OCI-LY7 (cell line): ENCODE results near the gene CABP4. TPM values are rescaled to one million over a fixed set of nuclear protein-coding genes. Genes with fewer than 3 reads are reported as not detected.
A peak's percentile ranks its signal among the peaks of the same experiment; 100 is the strongest.

Experiments
- BruUV-seq: library from RNA; stranded (reverse); fragments of 400-500 nt; replicated peaks from 2 replicates; lab custom pipeline; 2021; lab: Mats Ljungman, UMichigan
- CTCF ChIA-PET: fragments of 300-600 bp; sonication (Branson Sonifier 250); formaldehyde crosslinking; loops from one replicate; lab custom pipeline; 2022; ENCODE audit warnings: antibody characterized with exemption; ENCODE audit not compliant: unreplicated experiment; lab: Charles Lee
- POLR2A ChIA-PET: fragments of 300-600 bp; sonication (Branson Sonifier 250); formaldehyde crosslinking; loops from one replicate; lab custom pipeline; 2022; ENCODE audit warnings: antibody characterized with exemption; lab: Charles Lee
- DNase-seq: peaks from one replicate; pipeline ENCODE4 v3.0.0-alpha.2; 2015; ENCODE audit warnings: low spot score
- H2AFZ ChIP-seq: fragments of 200-600 bp; sonication (generic), shearing (Covaris generic); 2 replicates; pipeline ENCODE4 v1.6.1; 2014; ENCODE audit warnings: mild to moderate bottlenecking, antibody characterized with exemption, low read length, moderate library complexity
- H3K27ac ChIP-seq: fragments of 200-600 bp; sonication (generic); 2 replicates; pipeline ENCODE4 v1.5.1; 2014; ENCODE audit warnings: mixed run types, low read depth, mild to moderate bottlenecking, moderate library complexity, low read length, inconsistent platforms; ENCODE audit not compliant: poor library complexity, severe bottlenecking
- H3K36me3 ChIP-seq: fragments of 200-600 bp; sonication (generic); 2 replicates; pipeline ENCODE4 v1.6.1; 2014; ENCODE audit warnings: mild to moderate bottlenecking, antibody characterized with exemption, low read length, moderate library complexity, mixed read lengths; ENCODE audit not compliant: insufficient read depth
- H3K4me1 ChIP-seq: fragments of 200-600 bp; sonication (generic); 2 replicates; pipeline ENCODE4 v1.5.1; 2014; ENCODE audit warnings: mild to moderate bottlenecking, low read length; ENCODE audit not compliant: insufficient read depth, poor library complexity, severe bottlenecking
- H3K4me2 ChIP-seq: fragments of 200-600 bp; sonication (generic); 2 replicates; pipeline ENCODE4 v1.6.1; 2014; ENCODE audit warnings: mild to moderate bottlenecking, low read length
- H3K4me3 ChIP-seq: fragments of 200-600 bp; sonication (generic); 2 replicates; pipeline ENCODE4 v1.5.1; 2014; ENCODE audit warnings: mild to moderate bottlenecking, low read depth, low read length; ENCODE audit not compliant: poor library complexity, severe bottlenecking
- H3K79me2 ChIP-seq: fragments of 200-600 bp; sonication (generic); 2 replicates; pipeline ENCODE4 v1.6.1; 2016; ENCODE audit warnings: low read depth, mild to moderate bottlenecking, low read length, moderate library complexity, mixed read lengths; ENCODE audit not compliant: insufficient read depth
- H3K9me2 ChIP-seq: fragments of 200-600 bp; sonication (generic); 2 replicates; pipeline ENCODE4 v1.6.1; 2016; ENCODE audit warnings: mild to moderate bottlenecking, low read length, mixed read lengths; ENCODE audit not compliant: insufficient read depth
- H3K9me3 ChIP-seq: fragments of 200-600 bp; sonication (generic); 2 replicates; pipeline ENCODE4 v1.6.1; 2014; ENCODE audit warnings: mild to moderate bottlenecking, mixed run types, low read length, mixed read lengths
- H4K20me1 ChIP-seq: fragments of 200-600 bp; sonication (generic); 2 replicates; pipeline ENCODE4 v1.6.1; 2014; ENCODE audit warnings: mild to moderate bottlenecking, antibody characterized with exemption, low read length, moderate library complexity, mixed read lengths; ENCODE audit not compliant: insufficient read depth
- EZH2phosphoT487 ChIP-seq: fragments of 200-600 bp; sonication (generic); IDR thresholded peaks from 2 replicates; pipeline ENCODE4 v1.6.1; 2018; ENCODE audit warnings: low read depth, borderline replicate concordance, mild to moderate bottlenecking, mixed run types, antibody characterized with exemption, low read length, moderate library complexity, mixed read lengths
- intact Hi-C: fragments of 100-400 bp; cut with micrococcal nuclease; formaldehyde crosslinking; loops from one replicate; pipeline ENCODE4 v1.10.0; 2022; ENCODE audit not compliant: unreplicated experiment
- total RNA-seq, 2 experiments: library from RNA; depleted of rRNA in 1 of 2; stranded (reverse); fragments of >200 nt in 1 of 2; shearing (Covaris generic) in 1 of 2; gene quantifications; 2 replicates each; pipeline ENCODE4 v1.2.3, GENCODE V29; 2014 to 2022
- TF ChIP-seq, protein P1 (sequence below): fragments of 200-600 bp; sonication (generic); conservative IDR thresholded peaks from 2 replicates; pipeline ENCODE4 v1.5.1; 2014; ENCODE audit warnings: mild to moderate bottlenecking, antibody characterized with exemption, low read length, moderate library complexity, mixed read lengths

Gene CABP4
- total RNA-seq, 2 experiments from 2014 or later, result 3.0 to 11.5 TPM

DNA sequence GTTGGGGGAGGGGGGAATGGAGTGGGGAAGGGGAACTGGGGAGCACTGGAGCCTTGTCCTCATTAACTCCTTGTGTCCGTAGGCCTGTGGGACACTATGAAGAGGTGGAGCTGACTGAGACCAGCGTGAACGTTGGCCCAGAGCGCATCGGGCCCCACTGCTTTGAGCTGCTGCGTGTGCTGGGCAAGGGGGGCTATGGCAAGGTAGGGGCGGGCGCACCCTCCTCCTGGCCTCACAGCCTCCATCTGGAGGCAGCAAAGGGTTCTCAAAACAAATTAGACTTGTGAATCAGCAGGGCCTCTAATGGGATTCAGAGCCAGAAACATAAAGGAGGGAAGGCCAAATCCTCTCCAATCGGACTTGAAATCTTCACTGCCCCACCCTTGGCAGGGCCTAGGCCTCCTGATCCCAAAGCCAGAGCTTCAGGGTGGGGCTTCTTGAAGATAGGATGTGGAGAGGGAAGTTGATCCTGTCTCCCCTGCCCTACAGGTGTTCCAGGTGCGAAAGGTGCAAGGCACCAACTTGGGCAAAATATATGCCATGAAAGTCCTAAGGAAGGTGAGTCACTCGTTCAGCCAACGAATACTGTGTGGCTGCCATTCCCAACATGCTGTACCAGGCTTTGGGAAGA, 26.0 kb upstream of the CABP4 start:
- H2AFZ ChIP-seq, result no peak overlapping the region
- H3K4me3 ChIP-seq, result peak overlapping the region; percentile 82
- TF ChIP-seq, protein P1, sequence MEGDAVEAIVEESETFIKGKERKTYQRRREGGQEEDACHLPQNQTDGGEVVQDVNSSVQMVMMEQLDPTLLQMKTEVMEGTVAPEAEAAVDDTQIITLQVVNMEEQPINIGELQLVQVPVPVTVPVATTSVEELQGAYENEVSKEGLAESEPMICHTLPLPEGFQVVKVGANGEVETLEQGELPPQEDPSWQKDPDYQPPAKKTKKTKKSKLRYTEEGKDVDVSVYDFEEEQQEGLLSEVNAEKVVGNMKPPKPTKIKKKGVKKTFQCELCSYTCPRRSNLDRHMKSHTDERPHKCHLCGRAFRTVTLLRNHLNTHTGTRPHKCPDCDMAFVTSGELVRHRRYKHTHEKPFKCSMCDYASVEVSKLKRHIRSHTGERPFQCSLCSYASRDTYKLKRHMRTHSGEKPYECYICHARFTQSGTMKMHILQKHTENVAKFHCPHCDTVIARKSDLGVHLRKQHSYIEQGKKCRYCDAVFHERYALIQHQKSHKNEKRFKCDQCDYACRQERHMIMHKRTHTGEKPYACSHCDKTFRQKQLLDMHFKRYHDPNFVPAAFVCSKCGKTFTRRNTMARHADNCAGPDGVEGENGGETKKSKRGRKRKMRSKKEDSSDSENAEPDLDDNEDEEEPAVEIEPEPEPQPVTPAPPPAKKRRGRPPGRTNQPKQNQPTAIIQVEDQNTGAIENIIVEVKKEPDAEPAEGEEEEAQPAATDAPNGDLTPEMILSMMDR, result 0 out of 2 replicates have a peak, but pooled peaks have one; percentile 22
- TF ChIP-seq EZH2phosphoT487, result no peak
- H4K20me1 ChIP-seq, result no peaks in the 10 kb centered on the region
- H3K9me3 ChIP-seq, result no peaks in the 10 kb centered on the region
- ChIA-PET CTCF (no interaction called here), POLR2A (interaction anchor here (0.6 to 1.2 kb wide), 3 partner anchors 22 to 37 kb away, joined by 3 to 4 read pairs (median 3); partner anchors contain the start of gene RAD9A)
- peaks cover 34% of the 10 kb centered on the region for H3K36me3 ChIP-seq
- peak overlapping the region; percentile 24 for H3K27ac ChIP-seq
- H3K9me2 ChIP-seq, result no peaks in the 10 kb centered on the region
- peaks cover 16% of the 10 kb centered on the region; the same call in 1 of the 2 replicates for H3K79me2 ChIP-seq
- peak; percentile 29 for DNase-seq
- H3K4me1 ChIP-seq, result peaks cover 34% of the 10 kb centered on the region
- intact Hi-C loops, result no loop called here
- no TSS peak for BruUV-seq
- H3K4me2 ChIP-seq, result peak overlapping the region; percentile 78

DNA sequence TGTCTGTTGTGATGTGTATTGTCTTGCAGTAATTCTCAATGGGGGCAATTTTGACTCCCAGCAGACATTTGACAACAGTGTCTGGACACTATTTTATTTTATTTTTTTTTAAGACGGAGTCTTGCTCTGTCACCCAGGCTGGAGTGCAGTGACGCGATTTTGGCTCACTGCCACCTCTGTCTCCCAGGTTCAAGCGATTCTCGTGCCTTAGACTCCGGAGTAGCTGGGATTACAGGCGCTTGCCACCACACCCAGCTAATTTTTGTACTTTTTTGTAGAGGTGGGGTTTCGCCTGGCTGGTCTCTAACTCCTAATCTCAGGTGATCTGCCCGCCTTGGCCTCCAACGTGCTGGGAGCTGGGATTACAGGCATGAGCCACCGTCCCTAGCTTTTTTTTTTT, 25.4 kb upstream of the CABP4 start:
- TSS peak; percentile 67 for BruUV-seq
- Histone ChIP-seq H3K4me2 (peak overlapping the region; percentile 78), H3K79me2 (peaks cover 16% of the 10 kb centered on the region; the same call in 1 of the 2 replicates), H2AFZ (no peak overlapping the region), H3K27ac (no peak overlapping the region), H3K9me3 (no peaks in the 10 kb centered on the region), H3K4me3 (peak overlapping the region; percentile 82), H4K20me1 (no peaks in the 10 kb centered on the region), H3K36me3 (peaks cover 40% of the 10 kb centered on the region), H3K9me2 (no peaks in the 10 kb centered on the region), H3K4me1 (peaks cover 40% of the 10 kb centered on the region)
- POLR2A ChIA-PET, result interaction anchor here (0.6 to 1.2 kb wide), 3 partner anchors 12 to 38 kb away, joined by 3 to 4 read pairs (median 3); partner anchors contain the start of gene RAD9A
- intact Hi-C loops, result no loop called here
- CTCF ChIA-PET, result interaction anchor here (0.6 kb wide), 1 partner anchor 26 kb away, joined by 3 read pairs; the partner anchor contains the start of gene TBC1D10C
- DNase-seq, result no peak
- no peak for TF ChIP-seq EZH2phosphoT487
- TF ChIP-seq, protein P1, result no peak
